ENCODE results near the gene TNRC6B. TPM values are rescaled to one million over a fixed set of nuclear protein-coding genes. Genes with fewer than 3 reads are reported as not detected.
"Not testable (repeated sequence)": the region's sequence is repeated elsewhere in the genome, so short reads cannot be mapped to it uniquely, and the experiment has no call there.

TNRC6B gene
- polyA plus RNA-seq (2014; cell fraction: cytosol; rRNA removed) = 3.6 and 6.3 TPM in 2 replicates
- 4.0 and 5.9 TPM in 2 replicates for polyA plus RNA-seq (2014; cell fraction: nucleus; rRNA removed)

- peak; percentile 97 for DNase-seq (ENCODE audit: low spot score)
These were observed at the start of gene TNRC6B for GRCh38 chr22:40177738-40178416. Gene TNRC6B, plus strand, starts transcription at chr22:40177925. Its CDS starts 211 bp downstream, at chr22:40178136.

DNA sequence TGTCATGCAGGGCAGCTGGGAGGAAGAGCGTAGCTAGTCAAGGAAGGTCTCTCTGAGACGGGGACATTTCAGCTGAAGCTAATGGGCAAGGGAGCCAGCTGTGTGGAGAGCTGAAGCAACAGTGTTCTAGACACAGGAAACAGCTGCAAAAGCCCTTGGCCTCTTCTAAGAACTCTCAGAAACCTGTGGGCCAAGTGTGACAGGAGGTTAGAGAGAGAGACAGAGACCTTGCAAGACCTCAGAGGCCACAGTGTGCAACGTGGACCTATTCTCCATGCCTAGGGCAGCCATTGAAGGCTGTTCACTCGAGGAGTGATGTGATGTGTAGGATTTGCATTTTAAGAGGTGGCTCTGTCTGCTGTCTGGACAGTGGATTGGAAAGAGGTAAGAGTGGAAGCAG, 48.7 kb upstream of the TNRC6B start:
- DNase-seq (ENCODE audit: low spot score) = no peak

DNA sequence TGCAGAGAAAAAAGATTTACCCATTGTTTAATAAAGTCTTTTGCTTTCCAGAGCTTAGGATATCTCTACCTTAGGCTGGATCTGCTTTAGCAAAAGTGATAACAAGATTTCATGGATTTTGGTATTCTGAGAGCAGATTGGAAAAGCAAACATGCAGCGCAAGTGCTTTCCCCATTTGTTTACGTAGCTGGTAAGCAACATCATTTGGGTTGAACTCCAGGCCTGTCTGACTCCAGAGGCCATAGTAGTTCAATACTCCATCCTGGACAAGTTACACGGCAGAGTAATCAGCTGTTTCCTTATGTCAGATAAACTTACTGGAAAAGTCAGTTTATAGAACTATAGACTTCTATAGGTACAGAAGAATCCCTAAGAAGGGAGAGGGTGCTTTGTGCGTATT, 40.6 kb upstream of the TNRC6B start:
- no peak for DNase-seq (ENCODE audit: low spot score)

GRCh38 chr22:40138866-40139265, 38.9 kb upstream of the TNRC6B start:
- DNase-seq (ENCODE audit: low spot score) = no peak

- no peak for DNase-seq (ENCODE audit: low spot score)
These were observed 30.1 kb upstream of the TNRC6B start for GRCh38 chr22:40147388-40148176.

- no peak for DNase-seq (ENCODE audit: low spot score)
These were observed 24.5 kb upstream of the TNRC6B start for GRCh38 chr22:40153192-40153591.

DNA sequence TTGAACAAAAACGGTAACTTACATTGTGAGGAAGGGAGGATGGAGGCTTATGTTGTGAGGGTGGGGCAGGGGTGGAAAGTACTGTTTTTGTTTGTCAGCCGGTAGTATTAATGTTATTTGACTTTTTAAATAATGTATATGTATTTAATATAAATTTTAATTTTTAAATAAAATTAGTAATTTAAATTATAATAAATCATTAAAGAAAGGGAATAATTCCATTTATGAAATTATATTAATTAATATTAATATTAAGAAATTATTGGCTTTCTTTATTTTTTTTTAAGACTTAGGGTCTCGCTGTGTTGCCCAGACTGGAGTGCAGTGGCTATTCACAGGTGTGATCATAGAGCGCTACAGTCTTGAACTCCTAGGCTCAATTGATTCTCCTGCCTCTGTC, 24.0 kb upstream of the TNRC6B start:
- no peak for DNase-seq (ENCODE audit: low spot score)

DNA sequence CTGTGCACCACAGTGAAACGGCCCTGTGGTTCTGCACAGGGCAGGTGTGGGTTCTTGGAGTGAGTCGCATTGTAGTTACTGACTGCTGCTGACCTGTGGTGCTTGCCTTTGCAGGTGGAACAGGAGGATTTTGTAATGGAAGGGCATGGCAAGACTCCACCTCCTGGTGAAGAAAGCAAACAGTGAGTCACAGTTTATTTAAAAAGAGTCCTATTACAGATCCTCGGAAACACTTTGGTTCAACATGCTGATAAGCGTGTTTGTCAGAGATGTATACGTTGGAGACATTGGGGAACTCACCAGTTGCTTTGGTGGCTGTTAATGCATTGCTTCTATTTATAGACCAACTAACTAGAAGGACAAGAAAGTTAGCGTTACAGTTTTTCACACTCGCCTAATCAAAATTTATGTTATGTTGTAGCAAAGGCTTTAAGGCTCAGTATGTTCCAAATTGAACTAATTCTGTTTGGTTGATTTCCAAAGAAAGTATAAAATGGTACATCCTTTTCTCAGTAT, 21.7 kb upstream of the TNRC6B start:
- no peak for DNase-seq (ENCODE audit: low spot score)

DNA sequence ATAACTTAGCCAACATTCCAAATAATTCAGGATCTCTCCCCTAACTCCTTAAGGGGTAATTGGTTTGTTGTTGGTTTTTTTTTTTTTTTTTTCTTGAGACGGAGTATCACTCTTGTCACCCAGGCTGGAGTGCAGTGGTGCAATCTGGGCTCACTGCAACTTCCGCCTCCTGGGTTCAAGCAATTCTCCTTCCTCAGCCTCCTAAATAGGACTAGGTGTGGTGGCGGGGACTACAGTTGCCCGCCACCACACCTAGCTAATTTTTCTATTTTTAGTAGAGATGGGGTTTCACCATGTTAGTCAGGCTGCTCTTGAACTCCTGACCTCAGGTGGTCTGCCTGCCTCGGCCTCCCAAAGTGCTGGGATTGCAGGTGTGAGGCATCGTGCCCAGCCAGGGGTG, 21.0 kb upstream of the TNRC6B start:
- DNase-seq (ENCODE audit: low spot score) = not testable (repeated sequence)

DNA sequence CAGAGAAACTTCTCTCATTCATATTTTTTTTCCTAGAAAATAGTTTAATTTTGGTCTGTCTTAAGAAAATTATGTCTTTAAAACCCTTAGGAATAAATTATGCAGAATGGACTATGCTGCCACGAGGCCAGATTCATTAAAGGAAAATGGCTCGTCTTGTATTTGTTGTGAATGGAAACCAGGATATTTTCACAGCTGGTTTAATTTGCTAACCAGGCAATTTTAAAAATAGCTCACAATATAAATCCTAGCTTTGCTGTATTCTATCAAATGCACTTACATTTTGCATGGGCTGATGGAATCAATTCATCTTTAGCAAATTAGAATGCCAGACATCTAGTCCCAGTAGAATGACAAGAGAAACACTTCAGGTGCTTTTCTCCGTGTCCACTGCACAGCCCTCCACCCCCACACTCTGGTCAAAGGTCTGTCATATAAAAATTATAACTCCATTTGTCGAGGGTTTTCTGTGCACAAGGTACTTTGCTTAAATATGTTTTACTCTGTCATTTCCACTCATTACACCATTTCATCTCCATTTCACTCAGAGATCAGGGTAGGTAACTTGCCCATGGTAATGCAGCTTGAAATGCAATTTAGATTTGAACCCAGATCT, 20.3 kb upstream of the TNRC6B start:
- DNase-seq (ENCODE audit: low spot score) = no peak

- DNase-seq (ENCODE audit: low spot score) = no peak
These were observed 16.5 kb upstream of the TNRC6B start for GRCh38 chr22:40161194-40161593.

GRCh38 chr22:40165537-40165936, 12.2 kb upstream of the TNRC6B start:
- DNase-seq (ENCODE audit: low spot score) = not testable (repeated sequence)

DNA sequence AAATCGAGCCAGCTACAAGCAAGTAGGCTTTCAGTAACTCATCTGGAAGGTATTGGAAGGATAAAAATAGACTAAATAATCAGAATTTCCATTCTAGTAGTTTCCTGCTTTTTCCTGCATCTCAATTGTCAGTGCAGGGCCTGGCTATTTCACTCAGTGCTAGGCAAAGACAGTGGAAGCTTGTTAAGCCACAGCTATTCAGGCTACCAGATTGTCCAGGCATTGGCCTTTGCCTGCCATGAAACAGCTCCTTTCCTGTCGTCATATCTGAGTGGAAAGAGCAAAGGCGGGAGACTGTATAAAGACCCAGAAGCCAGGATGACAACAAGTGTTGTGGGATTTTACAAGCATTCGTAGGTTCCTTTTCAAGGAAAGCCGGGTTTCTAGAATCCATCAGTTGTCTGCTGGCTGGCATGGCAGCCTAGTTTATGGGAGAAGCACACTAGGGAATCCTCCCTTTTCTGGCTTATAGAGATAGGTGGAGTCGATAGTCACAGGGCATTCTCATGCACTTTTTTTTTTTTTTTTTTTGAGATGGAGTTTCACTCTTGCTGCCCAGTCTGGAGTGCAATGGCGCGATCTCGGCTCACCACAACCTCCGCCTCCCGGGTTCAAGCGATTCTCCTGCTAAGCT, 2.0 kb upstream of the TNRC6B start:
- DNase-seq (ENCODE audit: low spot score) = no peak

- DNase-seq (ENCODE audit: low spot score) = no peak
These were observed 596 bp upstream of the TNRC6B start for GRCh38 chr22:40176921-40177737.

DNA sequence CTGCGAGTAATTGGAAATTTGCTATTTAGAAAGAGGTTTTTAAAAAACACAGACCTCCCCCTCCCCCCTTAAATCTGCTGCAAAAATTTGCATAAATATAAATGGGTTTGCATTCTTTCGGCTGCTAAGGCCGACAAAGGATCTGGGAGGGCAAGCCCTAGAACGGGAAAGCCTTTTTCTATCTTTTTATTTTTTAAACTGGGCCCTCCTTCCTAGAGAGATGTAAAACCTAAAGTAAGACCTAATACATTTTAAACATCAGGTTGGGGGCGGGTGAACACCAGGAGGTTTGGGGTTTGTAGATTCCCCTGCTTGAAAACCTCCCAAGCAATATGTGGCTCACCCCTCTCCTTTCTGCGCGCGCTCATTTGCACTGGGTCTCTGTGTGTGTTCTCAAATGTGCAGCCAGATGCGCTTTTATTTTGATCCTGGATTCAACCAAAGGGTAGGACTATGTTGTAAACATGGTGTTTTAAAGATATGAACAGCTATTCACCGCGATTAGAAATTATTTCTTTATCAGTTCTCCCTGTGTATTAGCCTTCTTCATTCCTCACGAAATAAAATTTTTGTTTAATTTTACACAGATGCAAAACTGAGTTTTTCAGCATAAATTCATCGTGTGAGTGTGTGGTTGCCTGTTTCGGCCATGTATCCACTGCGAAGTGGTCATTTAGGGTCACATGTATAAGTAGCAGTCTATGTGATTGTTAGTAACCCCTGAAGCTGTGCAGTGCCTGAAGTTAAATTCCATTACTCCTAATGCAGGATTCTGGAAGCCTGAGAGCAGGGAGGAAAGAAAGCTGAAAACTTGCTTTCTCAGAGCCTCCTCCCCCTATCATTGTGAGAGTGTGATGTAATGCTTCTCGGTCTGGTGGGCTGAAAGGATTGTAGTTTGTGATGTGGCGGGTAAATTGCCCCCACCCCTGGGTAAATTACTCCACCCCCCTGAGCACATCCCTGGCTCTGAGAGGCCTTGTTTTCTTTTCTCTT, 988 bp downstream of the TNRC6B start:
- DNase-seq (ENCODE audit: low spot score) = peak; percentile 67

DNA sequence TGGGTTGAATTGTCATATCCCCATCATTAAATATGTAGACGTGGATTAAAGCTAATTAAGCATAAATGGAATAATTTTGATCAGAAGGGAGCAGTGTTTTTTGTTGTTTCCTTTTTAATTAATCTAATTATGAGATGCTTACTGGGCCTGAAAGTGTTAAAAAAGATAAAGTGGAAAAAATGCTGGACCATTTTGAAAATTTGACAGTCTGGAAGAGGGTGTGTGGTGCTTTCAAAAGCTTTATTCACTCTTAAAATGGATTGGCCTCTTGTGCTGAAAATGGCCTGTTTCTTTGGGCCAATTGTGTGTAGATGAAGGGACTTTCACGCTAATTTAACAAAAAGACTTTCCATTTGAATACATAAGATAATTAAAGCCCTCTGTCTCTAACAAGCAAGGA, 1.8 kb downstream of the TNRC6B start:
- no peak for DNase-seq (ENCODE audit: low spot score)

DNA sequence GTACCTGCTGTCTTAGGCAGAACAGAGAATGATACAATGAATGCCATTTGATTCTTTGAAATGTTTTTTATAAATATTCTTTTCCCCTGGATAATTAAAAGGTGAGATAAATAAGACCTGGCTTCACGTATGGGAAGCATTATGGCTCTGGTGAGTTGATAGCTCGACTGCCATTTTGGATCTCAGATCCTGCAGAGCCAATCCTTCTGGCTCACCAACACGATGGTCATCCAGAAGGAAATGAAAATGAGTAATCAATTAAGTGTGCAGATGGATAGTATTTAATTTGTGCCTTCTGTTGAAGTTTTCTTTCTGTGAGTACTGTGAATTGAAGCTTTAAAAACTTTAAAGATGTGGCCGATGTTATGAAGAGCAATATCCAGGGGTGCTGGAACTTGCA, 2.7 kb downstream of the TNRC6B start:
- DNase-seq (ENCODE audit: low spot score) = no peak

DNA sequence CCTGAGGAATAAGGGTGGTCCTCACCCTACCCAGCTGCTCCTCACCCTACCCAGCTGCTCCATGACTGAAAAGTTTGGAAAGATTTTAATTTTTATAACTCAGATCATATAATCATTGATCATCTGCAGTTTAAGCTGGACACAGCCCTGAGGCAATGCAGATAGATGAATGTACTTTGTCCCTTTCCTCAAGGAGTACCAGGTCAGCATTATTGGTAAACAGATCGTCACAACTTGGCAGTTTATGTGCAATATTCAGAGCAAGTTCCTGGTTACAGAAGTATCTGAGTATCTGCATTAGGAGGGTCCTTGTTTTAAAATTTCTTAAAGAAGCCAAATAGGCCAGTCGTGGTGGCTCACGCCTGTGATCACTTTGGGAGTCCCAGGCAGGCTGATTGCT, 3.6 kb downstream of the TNRC6B start:
- DNase-seq (ENCODE audit: low spot score) = no peak

- DNase-seq (ENCODE audit: low spot score) = no peak
These were observed 4.6 kb downstream of the TNRC6B start for GRCh38 chr22:40182231-40182835.

Data from SK-N-DZ (cell line).